IMR-90 (cell line): ENCODE data around the gene MEF2A. TPM values are rescaled to one million over a fixed set of nuclear protein-coding genes. Genes with fewer than 3 reads are reported as not detected.

Source experiments
- ATAC-seq: fragments of 200-7000 bp; cut with Tn5 transposase; 2 replicates; pipeline ENCODE4 v1.9.1; 2020; ENCODE audit warnings: low read depth, mild to moderate bottlenecking, moderate library complexity
- BruUV-seq: library from RNA; stranded (reverse); fragments of 400-500 nt; replicated peaks from 2 replicates; lab custom pipeline; 2021; lab: Mats Ljungman, UMichigan
- CTCF ChIA-PET: fragments of 300-600 bp; formaldehyde crosslinking; extraction: SDS; loops from one replicate; lab custom pipeline; 2021; ENCODE audit warnings: antibody characterized with exemption; lab: Yijun Ruan, JAX
- POLR2A ChIA-PET: fragments of 300-600 bp; sonication (Branson Sonifier 250); formaldehyde crosslinking; loops from one replicate; lab custom pipeline; 2022; ENCODE audit warnings: antibody characterized with exemption; ENCODE audit not compliant: unreplicated experiment; lab: Charles Lee
- DNase-seq: peaks from one replicate; pipeline ENCODE4 v3.0.0; 2013
- H2AFZ ChIP-seq: replicated peaks from 2 replicates; pipeline ENCODE3; 2013; ENCODE audit warnings: low read length, mild to moderate bottlenecking; ENCODE audit not compliant: poor library complexity
- H2AK5ac ChIP-seq: 2 replicates; pipeline ENCODE4 v1.6.1; 2013; ENCODE audit warnings: low read depth, low read length, inconsistent platforms
- H2AK9ac ChIP-seq: replicated peaks from 2 replicates; pipeline ENCODE3; 2013; ENCODE audit warnings: mild to moderate bottlenecking, low read depth, low read length, moderate library complexity; ENCODE audit not compliant: poor library complexity
- H2BK120ac ChIP-seq: 2 replicates; pipeline ENCODE4 v1.6.1; 2013; ENCODE audit warnings: low read depth, low read length, inconsistent platforms
- H2BK15ac ChIP-seq: 3 replicates; pipeline ENCODE4 v1.6.1; 2013; ENCODE audit warnings: low read depth, low read length, inconsistent platforms
- H2BK20ac ChIP-seq: 2 replicates; pipeline ENCODE4 v1.6.1; 2013; ENCODE audit warnings: low read depth, mild to moderate bottlenecking, inconsistent platforms, low read length, moderate library complexity
- H2BK5ac ChIP-seq: 2 replicates; pipeline ENCODE4 v1.6.1; 2013; ENCODE audit warnings: mild to moderate bottlenecking, low read depth, low read length, inconsistent platforms; ENCODE audit not compliant: poor library complexity, severe bottlenecking
- H3K14ac ChIP-seq: replicated peaks from 2 replicates; pipeline ENCODE4 v1.6.1; 2013; ENCODE audit warnings: low read depth, low read length, inconsistent platforms
- H3K18ac ChIP-seq: 2 replicates; pipeline ENCODE4 v1.6.1; 2013; ENCODE audit warnings: low read depth, low read length, control low read depth
- H3K23ac ChIP-seq: 2 replicates; pipeline ENCODE4 v1.6.1; 2013; ENCODE audit warnings: low read depth, low read length, inconsistent platforms
- H3K27ac ChIP-seq: 2 replicates; pipeline ENCODE4 v1.5.1; 2013; ENCODE audit warnings: mild to moderate bottlenecking, control low read depth, low read length; ENCODE audit not compliant: insufficient read depth
- H3K27me3 ChIP-seq: 2 replicates; pipeline ENCODE4 v1.6.1; 2013; ENCODE audit warnings: low read length; ENCODE audit not compliant: control insufficient read depth, insufficient read depth
- H3K36me3 ChIP-seq: 2 replicates; pipeline ENCODE4 v1.6.1; 2013; ENCODE audit warnings: low read length, mixed read lengths; ENCODE audit not compliant: control insufficient read depth, insufficient read depth
- H3K4ac ChIP-seq: 2 replicates; pipeline ENCODE4 v1.6.1; 2013; ENCODE audit warnings: low read depth, low read length, inconsistent platforms
- H3K4me1 ChIP-seq: 2 replicates; pipeline ENCODE4 v1.6.1; 2013; ENCODE audit warnings: low read length, mixed read lengths; ENCODE audit not compliant: control insufficient read depth, insufficient read depth
- H3K4me2 ChIP-seq: 2 replicates; pipeline ENCODE4 v1.6.1; 2013; ENCODE audit warnings: low read depth, mild to moderate bottlenecking, control low read depth, low read length, moderate library complexity
- H3K4me3 ChIP-seq: 2 replicates; pipeline ENCODE4 v1.5.1; 2013; ENCODE audit warnings: low read depth, mild to moderate bottlenecking, control low read depth, low read length, moderate library complexity; ENCODE audit not compliant: insufficient read depth
- H3K56ac ChIP-seq: 2 replicates; pipeline ENCODE4 v1.6.1; 2013; ENCODE audit warnings: low read length, inconsistent platforms; ENCODE audit not compliant: insufficient read depth; ENCODE audit errors: extremely low read depth
- H3K79me1 ChIP-seq, 2 experiments: 2 replicates each; pipeline ENCODE4 v1.6.1; 2013; ENCODE audit warnings: low read length in 2 of 2, inconsistent platforms in 1 of 2, low read depth in 1 of 2
- H3K9ac ChIP-seq: 2 replicates; pipeline ENCODE4 v1.6.1; 2013; ENCODE audit warnings: low read depth, low read length, control low read depth
- H3K9me1 ChIP-seq: 2 replicates; pipeline ENCODE4 v1.6.1; 2013; ENCODE audit warnings: low read length, inconsistent platforms; ENCODE audit not compliant: insufficient read depth
- H3K9me3 ChIP-seq: 2 replicates; pipeline ENCODE4 v1.6.1; 2013; ENCODE audit warnings: low read length; ENCODE audit not compliant: control insufficient read depth, insufficient read depth
- H4K20me1 ChIP-seq: 2 replicates; pipeline ENCODE4 v1.6.1; 2013; ENCODE audit warnings: low read length, inconsistent platforms; ENCODE audit not compliant: insufficient read depth
- H4K5ac ChIP-seq: 2 replicates; pipeline ENCODE4 v1.6.1; 2013; ENCODE audit warnings: mild to moderate bottlenecking, low read depth, low read length, control low read depth
- H4K8ac ChIP-seq, 2 experiments: 2 replicates each; pipeline ENCODE4 v1.6.1; 2013; ENCODE audit warnings: low read depth in 2 of 2, low read length in 2 of 2, control low read depth in 1 of 2, inconsistent platforms in 1 of 2
- H4K91ac ChIP-seq: 2 replicates; pipeline ENCODE4 v1.6.1; 2013; ENCODE audit warnings: low read depth, low read length, inconsistent platforms; ENCODE audit not compliant: insufficient read depth
- BHLHE40 ChIP-seq: fragments of 150-350 bp; IDR thresholded peaks from 2 replicates; pipeline ENCODE4 v1.6.1; 2016; ENCODE audit warnings: mild to moderate bottlenecking, low read depth, low read length
- MXI1 ChIP-seq: IDR thresholded peaks from 2 replicates; pipeline ENCODE4 v1.6.1; 2012; ENCODE audit warnings: low read depth, mild to moderate bottlenecking, low read length, moderate library complexity, borderline replicate concordance
- NFE2L2 ChIP-seq: fragments of 150-350 bp; IDR thresholded peaks from 2 replicates; pipeline ENCODE4 v1.6.1; 2016; ENCODE audit warnings: low read depth, mild to moderate bottlenecking, low read length
- POLR2A ChIP-seq: IDR thresholded peaks from 2 replicates; pipeline ENCODE4 v1.6.1; 2012; ENCODE audit warnings: mild to moderate bottlenecking, low read depth, low read length
- RCOR1 ChIP-seq: IDR thresholded peaks from 2 replicates; pipeline ENCODE4 v1.6.1; 2012; ENCODE audit warnings: mild to moderate bottlenecking, low read length, improper control_type of control experiment; ENCODE audit not compliant: insufficient replicate concordance
- dilution Hi-C: fragments of 300-500 bp; cut with HindIII; formaldehyde crosslinking; loops from one replicate; pipeline ENCODE4 v1.14.3; 2018; ENCODE audit warnings: low sequenced_read_pairs; ENCODE audit not compliant: unreplicated experiment
- in situ Hi-C: fragments of 300-500 bp; cut with MboI; formaldehyde crosslinking; loops from 3 replicates; pipeline ENCODE4 v1.14.3; 2019; ENCODE audit warnings: low sequenced_read_pairs, inconsistent platforms, mixed read lengths
- intact Hi-C: fragments of 100-400 bp; cut with micrococcal nuclease; formaldehyde crosslinking; loops from 2 replicates; pipeline ENCODE4 v1.10.0; 2022
- polyA plus RNA-seq, 3 experiments: library from polyadenylated mRNA; depleted of rRNA; stranded (reverse); fragments of >200 nt; gene quantifications; 2 replicates each; pipeline ENCODE4 v1.2.3, GENCODE V29; 2012; ENCODE audit warnings: low replicate concordance in 1 of 3
- total RNA-seq: library from RNA; depleted of rRNA; stranded (reverse); fragments of >200 nt; gene quantifications from 2 replicates; pipeline ENCODE4 v1.2.3, GENCODE V29; 2012
- TF ChIP-seq, protein P1 (sequence below): fragments of 150-350 bp; IDR thresholded peaks from 2 replicates; pipeline ENCODE4 v1.6.1; 2017; ENCODE audit warnings: mild to moderate bottlenecking, antibody characterized with exemption, low read length, low read depth

Gene MEF2A
- total and polyA plus RNA-seq, 2 of the 4 experiments (the other 2 are of a cell fraction): 16.1 to 16.7 TPM

DNA sequence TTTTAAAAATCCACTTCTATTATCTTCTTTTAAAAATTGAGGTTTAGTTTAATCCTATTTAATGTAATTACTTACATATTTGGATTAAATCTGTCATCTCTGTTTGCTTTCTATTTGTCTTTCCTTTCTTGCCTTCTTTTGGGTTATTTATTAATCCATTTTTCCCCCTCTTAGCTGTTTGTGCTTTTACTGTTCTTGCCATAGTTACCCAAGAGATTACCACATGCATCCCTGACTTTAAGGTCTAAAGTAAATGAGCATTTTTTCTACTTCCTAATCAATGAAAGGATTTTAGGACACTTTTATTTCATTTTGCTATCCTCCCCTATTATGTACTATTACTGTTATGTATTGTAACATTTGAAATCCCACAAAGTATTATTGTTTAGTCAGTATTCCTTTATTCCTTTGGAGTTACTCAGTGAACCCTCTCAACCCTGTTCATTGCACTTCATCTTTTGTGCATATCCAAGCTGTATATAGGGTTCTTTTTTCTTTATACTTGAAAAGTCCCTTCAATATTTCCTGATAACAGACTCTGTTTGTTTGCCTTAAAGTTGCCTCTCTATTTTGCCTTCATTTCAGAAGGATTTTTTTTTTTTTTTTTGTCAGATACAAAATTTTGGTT lies 62.7 kb downstream of the MEF2A start:
- H4K5ac ChIP-seq: no peak overlapping the region
- peaks cover 3% of the 10 kb centered on the region; the same call in 1 of the 2 replicates for H3K4me1 ChIP-seq
- H3K9me1 ChIP-seq: no peaks in the 10 kb centered on the region
- H2BK20ac ChIP-seq: no peak overlapping the region
- H2AK9ac ChIP-seq: no peak overlapping the region
- no peak overlapping the region for H3K18ac ChIP-seq
- TF ChIP-seq BHLHE40 (no peak), RCOR1 (no peak), POLR2A (no peak), NFE2L2 (no peak), MXI1 (no peak)
- TF ChIP-seq, protein P1, sequence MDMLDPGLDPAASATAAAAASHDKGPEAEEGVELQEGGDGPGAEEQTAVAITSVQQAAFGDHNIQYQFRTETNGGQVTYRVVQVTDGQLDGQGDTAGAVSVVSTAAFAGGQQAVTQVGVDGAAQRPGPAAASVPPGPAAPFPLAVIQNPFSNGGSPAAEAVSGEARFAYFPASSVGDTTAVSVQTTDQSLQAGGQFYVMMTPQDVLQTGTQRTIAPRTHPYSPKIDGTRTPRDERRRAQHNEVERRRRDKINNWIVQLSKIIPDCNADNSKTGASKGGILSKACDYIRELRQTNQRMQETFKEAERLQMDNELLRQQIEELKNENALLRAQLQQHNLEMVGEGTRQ: no peak
- no peak overlapping the region for H3K4ac ChIP-seq
- no peak overlapping the region for H3K27ac ChIP-seq
- H3K56ac ChIP-seq: no peak overlapping the region
- intact Hi-C loops: no loop called here
- H3K4me3 ChIP-seq: no peak overlapping the region
- no peak overlapping the region for H2AFZ ChIP-seq
- H4K20me1 ChIP-seq: peaks cover 5% of the 10 kb centered on the region; the same call in 1 of the 2 replicates
- no peaks in the 10 kb centered on the region for H3K9me3 ChIP-seq
- ChIA-PET CTCF (interaction anchor here (0.7 kb wide), 1 partner anchor 109 kb away, joined by 3 read pairs; no protein-coding TSS in a partner anchor), POLR2A (interaction anchor here (0.7 kb wide), 1 partner anchor 62 kb away, joined by 3 read pairs; no protein-coding TSS in a partner anchor)
- BruUV-seq: no TSS peak
- no peak overlapping the region for H3K14ac ChIP-seq
- no peak overlapping the region for H2BK5ac ChIP-seq
- no peak overlapping the region for H3K23ac ChIP-seq
- H2BK120ac ChIP-seq: no peak overlapping the region
- H4K91ac ChIP-seq: no peak overlapping the region
- no peak overlapping the region for H2AK5ac ChIP-seq
- no peaks in the 10 kb centered on the region for H3K27me3 ChIP-seq
- no peak overlapping the region for H3K9ac ChIP-seq
- no peak overlapping the region for H4K8ac ChIP-seq
- in situ Hi-C loops: no loop called here
- ATAC-seq (no peak), DNase-seq (no peak)
- H3K36me3 ChIP-seq: 0 out of 2 replicates have a peak, but pooled peaks cover 1% of the 10 kb centered on the region
- H2BK15ac ChIP-seq: no peak overlapping the region
- no peak overlapping the region for H3K4me2 ChIP-seq
- dilution Hi-C loops: no loop called here
- peaks cover 6 to 34% of the 10 kb centered on the region in 2 experiments for H3K79me1 ChIP-seq
